Stimulated activated effector memory CD8-positive, alpha-beta T cell treated with anti-CD3 and anti-CD28 coated beads, Interleukin-12 subunit alpha, Interleukin-12 subunit beta, amount 100 ng/mL, for 72 hours (primary cell): Measurements from ENCODE around the gene CLOCK.

Source experiments
- ATAC-seq: fragments of 150-1000 bp; cut with Tn5 transposase; 2 replicates; pipeline ENCODE4 v1.10.0; 2021
- DNase-seq, 2 donors: peaks; one replicate each; pipeline ENCODE4 v3.0.0; 2021 to 2022; ENCODE audit warnings: low spot score in 2 of 2
- H3K27ac Mint-ChIP-seq: one replicate; pipeline ENCODE4 v1.8.0; 2022; ENCODE audit warnings: mild to moderate bottlenecking, mixed read lengths
- H3K36me3 Mint-ChIP-seq: one replicate; pipeline ENCODE4 v1.8.0; 2022; ENCODE audit warnings: mild to moderate bottlenecking, mixed read lengths
- H3K4me1 Mint-ChIP-seq: one replicate; pipeline ENCODE4 v1.8.0; 2022; ENCODE audit warnings: mixed read lengths
- H3K4me3 Mint-ChIP-seq: one replicate; pipeline ENCODE4 v1.8.0; 2022; ENCODE audit warnings: mild to moderate bottlenecking, mixed read lengths
- H3K9me3 Mint-ChIP-seq: one replicate; pipeline ENCODE4 v1.8.0; 2022; ENCODE audit warnings: mixed read lengths

CLOCK gene

GRCh38 chr4:55549888-55550287 is 3.2 kb upstream of the CLOCK start:
- peak; percentile 70 for ATAC-seq
- peaks cover 13% of the 10 kb centered on the region for H3K36me3 Mint-ChIP-seq
- H3K9me3 Mint-ChIP-seq = no peaks in the 10 kb centered on the region
- no peak overlapping the region for H3K27ac Mint-ChIP-seq
- no peak for DNase-seq
- peaks cover 20% of the 10 kb centered on the region for H3K4me1 Mint-ChIP-seq
- no peak overlapping the region for H3K4me3 Mint-ChIP-seq

GRCh38 chr4:55547918-55548317 is 1.2 kb upstream of the CLOCK start:
- H3K9me3 Mint-ChIP-seq = no peaks in the 10 kb centered on the region
- H3K27ac Mint-ChIP-seq = no peak overlapping the region
- no peak for DNase-seq
- H3K4me1 Mint-ChIP-seq = peaks cover 31% of the 10 kb centered on the region
- H3K36me3 Mint-ChIP-seq = peaks cover 13% of the 10 kb centered on the region
- peak overlapping the region; percentile 80 for H3K4me3 Mint-ChIP-seq
- no peak for ATAC-seq

GRCh38 chr4:55547466-55547770 is 709 bp upstream of the CLOCK start:
- Mint-ChIP-seq H3K4me3 (peak overlapping the region; percentile 80), H3K36me3 (peaks cover 13% of the 10 kb centered on the region), H3K27ac (peak overlapping the region; percentile 84), H3K9me3 (no peaks in the 10 kb centered on the region), H3K4me1 (peaks cover 31% of the 10 kb centered on the region)
- ATAC-seq (no peak), DNase-seq (no peak)

- no peaks in the 10 kb centered on the region for H3K9me3 Mint-ChIP-seq
- H3K27ac Mint-ChIP-seq = peak overlapping the region; percentile 84
- H3K36me3 Mint-ChIP-seq = peaks cover 13% of the 10 kb centered on the region
- DNase-seq (no peak), ATAC-seq (peak; percentile 71)
- peaks cover 31% of the 10 kb centered on the region for H3K4me1 Mint-ChIP-seq
- H3K4me3 Mint-ChIP-seq = peak overlapping the region; percentile 80
Observed at GRCh38 chr4:55546506-55546755, 278 bp downstream of the CLOCK start.

DNA sequence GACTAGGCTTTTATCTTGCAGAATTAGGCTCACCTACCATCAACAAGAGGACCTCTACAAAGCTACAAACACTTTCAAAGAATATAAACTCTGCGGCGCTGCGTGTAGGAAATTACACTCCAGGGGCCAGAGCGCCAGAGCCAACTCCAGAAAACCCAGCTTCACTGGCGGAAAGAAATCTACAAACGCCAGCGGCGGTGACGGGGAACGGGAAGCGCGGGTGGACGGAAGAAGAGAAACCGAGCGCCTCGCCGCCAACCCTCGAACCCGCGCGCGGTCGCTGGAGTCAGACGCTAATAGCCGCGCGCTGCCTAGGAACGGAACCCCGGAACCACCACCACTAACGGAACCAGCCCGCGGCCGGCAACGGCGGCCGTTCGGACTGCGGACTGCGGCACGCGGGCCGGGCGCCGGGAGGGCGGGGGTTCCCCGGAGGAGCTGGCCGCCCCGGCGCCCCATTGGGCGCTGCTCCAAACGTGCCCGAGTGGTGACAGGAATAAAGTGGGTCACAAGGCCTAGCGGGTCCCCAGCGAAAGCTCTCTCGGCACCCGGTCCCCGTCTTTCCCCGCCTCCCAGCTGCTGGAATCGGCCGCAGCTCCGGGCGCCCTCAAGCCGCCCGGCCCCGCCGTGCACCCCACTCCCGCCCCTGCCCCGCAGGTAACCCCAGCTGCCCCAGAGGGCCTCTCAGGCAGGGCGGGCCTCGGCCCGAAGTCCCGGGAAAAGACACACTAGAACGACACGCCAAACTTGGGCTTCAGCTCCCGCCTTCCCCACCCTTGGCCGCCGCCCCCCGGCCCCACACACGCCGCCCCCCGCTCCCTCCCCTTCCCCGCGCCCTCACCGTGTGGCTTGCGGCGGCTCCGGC is 836 bp downstream of the CLOCK start:
- DNase-seq = peak; percentile 50 to 83
- no peaks in the 10 kb centered on the region for H3K9me3 Mint-ChIP-seq
- peak overlapping the region; percentile 80 for H3K4me3 Mint-ChIP-seq
- peaks cover 31% of the 10 kb centered on the region for H3K4me1 Mint-ChIP-seq
- peak; percentile 69 for ATAC-seq
- H3K36me3 Mint-ChIP-seq = peaks cover 13% of the 10 kb centered on the region
- peak overlapping the region; percentile 84 for H3K27ac Mint-ChIP-seq

GRCh38 chr4:55545151-55545550 is 1.6 kb downstream of the CLOCK start:
- peak overlapping the region; percentile 80 for H3K4me3 Mint-ChIP-seq
- DNase-seq (no peak), ATAC-seq (no peak)
- H3K9me3 Mint-ChIP-seq = no peaks in the 10 kb centered on the region
- peaks cover 31% of the 10 kb centered on the region for H3K4me1 Mint-ChIP-seq
- H3K36me3 Mint-ChIP-seq = peaks cover 13% of the 10 kb centered on the region
- H3K27ac Mint-ChIP-seq = peak overlapping the region; percentile 84

- peaks cover 24% of the 10 kb centered on the region for H3K4me1 Mint-ChIP-seq
- H3K27ac Mint-ChIP-seq = no peak overlapping the region
- ATAC-seq (no peak), DNase-seq (no peak)
- peaks cover 13% of the 10 kb centered on the region for H3K36me3 Mint-ChIP-seq
- H3K4me3 Mint-ChIP-seq = no peak overlapping the region
- H3K9me3 Mint-ChIP-seq = no peaks in the 10 kb centered on the region
Observed at GRCh38 chr4:55543858-55544257, 2.9 kb downstream of the CLOCK start.

GRCh38 chr4:55540271-55540670 is 6.4 kb downstream of the CLOCK start:
- Mint-ChIP-seq H3K4me1 (peaks cover 38% of the 10 kb centered on the region), H3K27ac (no peak overlapping the region), H3K4me3 (no peak overlapping the region), H3K36me3 (peaks cover 2% of the 10 kb centered on the region), H3K9me3 (no peaks in the 10 kb centered on the region)
- ATAC-seq (no peak), DNase-seq (no peak)

- H3K4me3 Mint-ChIP-seq = no peak overlapping the region
- no peaks in the 10 kb centered on the region for H3K9me3 Mint-ChIP-seq
- no peaks in the 10 kb centered on the region for H3K36me3 Mint-ChIP-seq
- peaks cover 32% of the 10 kb centered on the region for H3K4me1 Mint-ChIP-seq
- no peak overlapping the region for H3K27ac Mint-ChIP-seq
- DNase-seq (no peak), ATAC-seq (no peak)
Observed at GRCh38 chr4:55539658-55540057, 7.1 kb downstream of the CLOCK start.

DNA sequence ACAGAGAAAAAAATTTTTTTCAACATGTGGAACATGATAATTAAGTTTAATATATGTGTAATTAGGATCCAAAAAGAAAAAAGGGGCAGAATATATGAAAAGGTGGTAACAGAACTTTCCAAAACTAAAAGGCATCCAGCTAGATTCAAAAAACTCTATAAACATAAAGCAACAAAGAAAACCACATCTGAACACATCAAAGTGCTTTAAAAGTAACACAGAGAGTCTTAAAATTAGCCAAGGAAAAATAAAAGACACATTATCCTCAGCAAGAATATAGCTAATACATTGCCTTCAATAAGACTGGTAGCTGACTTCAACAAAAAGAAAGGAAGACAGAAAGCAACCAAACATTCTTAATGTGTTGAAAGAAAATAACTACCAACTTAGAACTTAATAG is 8.2 kb downstream of the CLOCK start:
- H3K36me3 Mint-ChIP-seq = no peaks in the 10 kb centered on the region
- DNase-seq = no peak
- ATAC-seq = no peak
- H3K4me1 Mint-ChIP-seq = peaks cover 23% of the 10 kb centered on the region
- H3K4me3 Mint-ChIP-seq = no peak overlapping the region
- H3K27ac Mint-ChIP-seq = peak overlapping the region; percentile 6
- peaks cover 2% of the 10 kb centered on the region for H3K9me3 Mint-ChIP-seq

DNA sequence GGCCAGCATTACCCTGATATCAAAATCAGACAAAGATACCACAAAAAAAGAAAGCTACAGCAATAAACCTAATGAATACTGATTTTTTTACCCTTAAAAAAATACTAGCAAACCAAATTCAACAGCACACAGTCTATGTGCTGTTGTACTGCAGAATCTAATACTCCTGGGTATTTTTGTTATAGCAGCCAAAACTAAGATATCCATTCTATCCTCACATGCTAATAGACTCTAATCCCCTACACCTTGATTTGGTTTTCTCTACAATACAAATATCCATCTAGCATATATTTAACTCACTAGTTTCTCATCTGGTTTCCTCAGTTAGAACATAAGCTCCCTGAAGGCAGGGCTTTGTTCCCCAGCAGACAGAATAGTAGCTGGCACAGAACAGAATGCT is 12.4 kb downstream of the CLOCK start:
- no peak for ATAC-seq
- H3K27ac Mint-ChIP-seq = no peak overlapping the region
- peaks cover 25% of the 10 kb centered on the region for H3K4me1 Mint-ChIP-seq
- DNase-seq = no peak
- H3K4me3 Mint-ChIP-seq = no peak overlapping the region
- H3K9me3 Mint-ChIP-seq = peaks cover 2% of the 10 kb centered on the region
- no peaks in the 10 kb centered on the region for H3K36me3 Mint-ChIP-seq

DNA sequence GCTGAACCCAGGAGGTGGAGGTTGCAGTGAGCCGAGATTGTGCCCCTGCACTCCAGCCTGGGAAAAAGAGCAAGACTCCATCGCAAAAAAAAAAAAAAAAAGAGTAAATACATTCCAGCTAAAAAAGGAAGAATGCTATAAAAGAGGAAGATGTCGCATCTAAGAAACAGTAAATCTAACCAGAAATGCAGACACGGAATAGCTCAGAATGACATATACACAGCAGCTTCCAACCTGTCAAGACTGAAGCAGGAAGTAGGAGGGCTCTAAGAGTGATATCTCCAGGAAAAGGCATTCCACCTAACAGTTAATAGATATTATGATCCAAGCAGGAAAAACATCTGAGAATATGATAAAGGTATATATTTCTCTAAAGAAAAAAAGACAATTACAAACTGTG is 16.0 kb downstream of the CLOCK start:
- Mint-ChIP-seq H3K4me3 (no peak overlapping the region), H3K27ac (no peak overlapping the region)

DNA sequence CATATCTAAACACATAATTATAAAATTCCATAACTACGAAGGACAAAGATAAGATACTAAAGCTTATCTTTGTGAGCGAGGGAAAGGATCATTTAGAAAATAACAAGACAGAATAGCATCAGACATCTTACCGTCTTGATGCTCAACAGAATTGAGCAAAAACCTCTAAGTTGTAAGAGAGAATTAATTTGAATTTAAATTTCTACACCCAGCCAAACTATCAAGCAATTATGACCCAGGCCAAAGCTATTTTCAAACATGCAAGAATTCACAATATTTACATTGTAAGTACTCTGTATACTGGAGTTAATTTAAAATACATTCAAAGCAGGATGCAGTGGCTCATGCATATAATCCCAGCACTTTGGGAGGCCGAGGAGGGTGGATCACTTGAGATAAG is 16.5 kb downstream of the CLOCK start:
- Mint-ChIP-seq H3K36me3 (no peaks in the 10 kb centered on the region), H3K9me3 (peaks cover 2% of the 10 kb centered on the region), H3K4me3 (no peak overlapping the region), H3K27ac (no peak overlapping the region), H3K4me1 (peaks cover 13% of the 10 kb centered on the region)
- ATAC-seq (no peak), DNase-seq (no peak)

More for the DNA sequence above, 16.0 kb downstream of the CLOCK start:
- peaks cover 13% of the 10 kb centered on the region for H3K4me1 Mint-ChIP-seq
- H3K9me3 Mint-ChIP-seq = peaks cover 2% of the 10 kb centered on the region
- ATAC-seq (no peak), DNase-seq (no peak)
- H3K36me3 Mint-ChIP-seq = no peaks in the 10 kb centered on the region

- DNase-seq = no peak
- no peak overlapping the region for H3K27ac Mint-ChIP-seq
- ATAC-seq = no peak
- no peaks in the 10 kb centered on the region for H3K9me3 Mint-ChIP-seq
- no peaks in the 10 kb centered on the region for H3K36me3 Mint-ChIP-seq
- H3K4me1 Mint-ChIP-seq = peaks cover 13% of the 10 kb centered on the region
- H3K4me3 Mint-ChIP-seq = no peak overlapping the region
Observed at GRCh38 chr4:55528491-55528890, 18.2 kb downstream of the CLOCK start.

DNA sequence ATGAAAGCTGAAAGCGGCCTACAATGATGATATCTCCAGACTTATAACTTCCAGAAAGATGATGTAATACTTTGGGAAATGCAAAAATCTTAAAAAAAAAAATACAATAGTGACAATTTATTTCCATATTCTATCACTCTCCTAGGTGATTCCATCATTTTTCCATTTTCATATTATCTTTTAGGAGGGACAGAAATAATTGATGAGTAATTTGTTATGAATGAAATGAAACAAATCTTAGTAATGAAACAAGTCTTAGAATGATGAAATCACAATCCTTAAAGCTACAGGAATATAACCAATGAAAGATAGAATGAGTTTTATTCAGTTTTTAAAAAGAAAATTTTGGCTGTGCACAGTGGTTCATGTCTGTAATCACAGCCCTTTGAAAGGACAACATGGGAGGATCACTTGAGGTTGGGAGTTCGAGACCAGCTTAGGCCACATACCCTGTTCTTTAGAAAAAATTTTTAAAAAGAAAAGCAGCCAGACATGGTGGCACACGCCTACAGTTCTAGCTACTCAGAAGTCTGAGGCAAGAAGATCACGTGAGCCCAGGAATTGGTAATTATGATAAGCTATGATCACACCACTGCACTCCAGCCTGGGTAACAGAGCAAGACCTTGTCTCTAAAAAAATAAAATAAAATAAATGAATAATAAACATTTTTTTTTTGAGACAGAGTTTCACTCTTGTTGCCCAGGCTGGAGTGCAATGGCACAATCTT is 21.7 kb downstream of the CLOCK start:
- H3K4me1 Mint-ChIP-seq = peaks cover 11% of the 10 kb centered on the region
- DNase-seq = no peak

DNA sequence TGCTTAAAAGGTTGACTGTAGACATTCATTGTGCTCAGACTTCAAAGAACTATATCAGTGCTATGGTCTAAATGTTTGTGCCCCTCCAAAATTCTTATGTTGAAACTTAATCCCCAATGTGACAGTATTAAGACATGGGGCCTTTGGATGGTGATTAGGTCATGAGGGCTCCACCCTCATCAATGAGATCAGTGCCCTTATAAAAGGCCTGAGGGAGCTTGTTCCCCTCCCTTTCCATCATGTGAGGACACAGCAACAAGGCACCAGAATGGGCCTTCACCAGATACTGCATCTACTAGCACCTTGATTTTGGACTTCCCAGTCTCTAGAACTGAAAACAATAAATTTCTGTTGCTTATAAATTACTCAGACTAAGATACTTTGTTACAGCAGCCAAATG is 28.3 kb downstream of the CLOCK start:
- DNase-seq (no peak), ATAC-seq (no peak)
- H3K4me1 Mint-ChIP-seq = peaks cover 12% of the 10 kb centered on the region
- no peak overlapping the region for H3K27ac Mint-ChIP-seq
- no peaks in the 10 kb centered on the region for H3K9me3 Mint-ChIP-seq
- H3K4me3 Mint-ChIP-seq = no peak overlapping the region
- H3K36me3 Mint-ChIP-seq = no peaks in the 10 kb centered on the region

More for the DNA sequence above, 21.7 kb downstream of the CLOCK start:
- Mint-ChIP-seq H3K4me3 (no peak overlapping the region), H3K36me3 (no peaks in the 10 kb centered on the region), H3K9me3 (no peaks in the 10 kb centered on the region), H3K27ac (no peak overlapping the region)
- no peak for ATAC-seq
